Adrenal gland (tissue), 12 donors: ENCODE measurements around the gene CGGBP1. TPM values are rescaled to one million over a fixed set of nuclear protein-coding genes. Genes with fewer than 3 reads are reported as not detected.

ENCODE experiments used
- DNase-seq, 7 donors: peaks; one replicate each; pipeline ENCODE4 v3.0.0-alpha.2; 2019 to 2020
- H3K27ac ChIP-seq, 5 donors: fragments of 200-600 bp; sonication (generic) in 4 of 5; 1 replicate in 3 of 5; 2 replicates in 2 of 5; pipeline versions ENCODE4 v1.5.1 to v1.8.0; 2016 to 2020; ENCODE audit warnings: mild to moderate bottlenecking in 1 of 5
- H3K27me3 ChIP-seq: fragments of 200-600 bp; 2 replicates; pipeline ENCODE4 v1.8.0; 2021
- H3K36me3 ChIP-seq, 2 donors: fragments of 200-600 bp; replicated peaks in 1 of 2; 1 replicate in 1 of 2; 2 replicates in 1 of 2; pipeline versions ENCODE4 v1.5.1 to v1.8.0; 2018 to 2022
- H3K4me1 ChIP-seq, 2 donors: fragments of 200-600 bp; replicated peaks in 1 of 2; 1 replicate in 1 of 2; 2 replicates in 1 of 2; pipeline versions ENCODE4 v1.5.1 to v1.8.0; 2018 to 2021
- H3K4me3 ChIP-seq, 4 donors: fragments of 200-600 bp; sonication (generic) in 3 of 4; one replicate each; pipeline ENCODE4 v1.5.1; 2016 to 2018
- H3K9me3 ChIP-seq, 3 donors: fragments of 200-600 bp; sonication (generic) in 1 of 3; replicated peaks in 1 of 3; 1 replicate in 2 of 3; 2 replicates in 1 of 3; pipeline versions ENCODE4 v1.5.1 to v1.8.0; 2016 to 2021
- CTCF ChIP-seq, 6 experiments: fragments of 450-650 bp in 4 of 6; fragments of 200-600 bp in 2 of 6; sonication (generic) in 1 of 6; IDR thresholded peaks; 1 replicate in 5 of 6; 2 replicates in 1 of 6; pipeline versions ENCODE4 v1.5.1 to v1.8.0; 2016 to 2021; ENCODE audit warnings: antibody characterized with exemption in 6 of 6, mild to moderate bottlenecking in 2 of 6, moderate library complexity in 1 of 6
- POLR2A ChIP-seq, 2 donors: fragments of 450-650 bp; IDR thresholded peaks; one replicate each; pipeline ENCODE4 v1.6.1; 2017; ENCODE audit warnings: antibody characterized with exemption in 2 of 2, mild to moderate bottlenecking in 2 of 2, moderate library complexity in 1 of 2
- WGBS, 4 donors: extraction: QIAGEN DNeasy Blood & Tissue Kit in 2 of 4; methylation state at CpG; one replicate each; pipeline versions ENCODE4 v1.1.5 to v1.1.7; 2013 to 2017; 5-methylcytosine and 5-hydroxymethylcytosine counted together
- intact Hi-C, 2 donors: fragments of 100-400 bp; cut with DNase I; formaldehyde crosslinking; loops; one replicate each; pipeline versions ENCODE4 v1.14.1 to v1.15.0; 2022 to 2023
- polyA plus RNA-seq, 3 donors: library from polyadenylated mRNA; stranded (reverse); fragments of 200-250 nt in 2 of 3; fragments of 350-450 nt in 1 of 3; fragmentation: Illumina TruSeq in 1 of 3; extraction: RNeasy Lipid Tissue Mini Kit (QIAGEN cat#74804) in 1 of 3; gene quantifications; one replicate each; pipeline ENCODE4 v1.2.3, GENCODE V29; 2013 to 2014
- total RNA-seq, 9 donors: library from RNA; depleted of rRNA in 4 of 9; stranded (reverse); fragments of >200 nt in 4 of 9; fragments of 120-200 nt in 1 of 9; fragmentation: NEBNext Ultra II Directional in 1 of 9; extraction: Animal tissue kit (Norgen Biotek cat#: 25700) in 1 of 9; gene quantifications; one replicate each; pipeline versions ENCODE4 v1.1.0 to v1.2.4, GENCODE V29; 2013 to 2023
- donor health status: healthy with polysubstance abuse.
- donor health status: Bipolar disorder and iron deficiency.
- donor health status: DM: yes; HTN: yes; CAD: no.
- donor health status: DM: no; HTN: no; CAD: no.
- donor health status: DM: no; HTN: no; CAD: no.
- donor health status: DM: yes; HTN: yes; CAD: no.

CGGBP1 gene
- total and polyA plus RNA-seq, 12 donors, result 35.7 to 83.6 (median 55.0) TPM

GRCh38 chr3:88040529-88040928 is 18.3 kb downstream of the CGGBP1 start:
- no peaks in the 10 kb centered on the region for H3K36me3 ChIP-seq
- intact Hi-C loops, result no loop called here
- H3K9me3 ChIP-seq, result no peaks in the 10 kb centered on the region
- H3K4me3 ChIP-seq, result no peak overlapping the region
- WGBS, 4 donors, result 87 to 93% (median 88%) methylated on average over 4 of the region's 4 CpGs
- TF ChIP-seq CTCF (IDR thresholded peaks at IDR 0.05), result no peak
- TF ChIP-seq POLR2A (IDR thresholded peaks at IDR 0.05), result no peak
- no peaks in the 10 kb centered on the region for H3K27me3 ChIP-seq
- peaks cover 0 to 1% of the 10 kb centered on the region in 2 donors for H3K4me1 ChIP-seq
- no peak overlapping the region for H3K27ac ChIP-seq
- no peak for DNase-seq

DNA sequence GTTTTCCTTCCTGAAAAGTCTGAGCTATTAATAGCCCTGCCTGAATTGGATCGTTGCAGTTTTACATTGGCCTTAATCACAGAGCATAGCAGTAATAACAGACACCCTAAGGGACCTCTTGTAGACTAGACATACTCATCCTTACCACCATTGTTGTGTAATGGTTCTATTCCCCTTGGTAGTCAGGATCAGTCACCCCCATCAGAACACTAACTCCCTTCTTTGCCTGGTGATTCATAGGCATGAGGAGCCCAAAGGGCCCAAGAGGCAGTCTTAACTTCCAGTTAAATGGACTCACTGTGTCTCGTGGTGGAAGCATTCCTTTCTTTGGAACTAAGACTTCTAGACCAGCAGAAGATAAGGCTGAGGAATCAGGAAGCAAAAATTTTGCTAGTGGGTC is 20.2 kb downstream of the CGGBP1 start:
- intact Hi-C loops, result no loop called here
- WGBS, 4 donors, result 36 to 42% (median 38%) methylated on average over 2 of the region's 2 CpGs

DNA sequence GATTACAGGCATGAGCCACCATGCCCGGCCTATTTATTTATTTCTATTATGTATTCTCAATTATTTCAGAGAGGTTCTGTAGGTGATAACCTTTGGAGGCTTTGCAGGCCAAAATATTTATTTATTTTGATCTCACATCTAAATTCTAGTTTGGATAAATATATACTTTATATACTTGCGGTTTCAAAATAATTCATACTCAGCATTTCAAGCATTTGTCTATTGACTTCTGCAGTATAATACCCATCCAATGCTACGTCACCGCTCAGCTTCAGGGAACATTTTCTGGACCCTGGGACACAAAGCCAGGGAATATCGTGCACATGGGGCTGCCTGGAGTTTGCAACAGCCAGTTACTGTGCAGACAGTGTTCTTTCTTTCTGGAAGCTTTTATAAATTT is 22.6 kb downstream of the CGGBP1 start:
- Histone ChIP-seq H3K27me3 (no peaks in the 10 kb centered on the region), H3K27ac (no peak overlapping the region), H3K4me3 (no peak overlapping the region), H3K9me3 (no peaks in the 10 kb centered on the region), H3K4me1 (peaks cover 0 to 13% of the 10 kb centered on the region in 2 donors), H3K36me3 (no peaks in the 10 kb centered on the region)
- DNase-seq, result no peak
- 78 to 88% (median 84%) methylated on average over 5 of the region's 5 CpGs for WGBS, 4 donors
- TF ChIP-seq POLR2A (IDR thresholded peaks at IDR 0.05), result no peak
- TF ChIP-seq CTCF (IDR thresholded peaks at IDR 0.05), result no peak
- intact Hi-C loops, result no loop called here

More for the DNA sequence above, 20.2 kb downstream of the CGGBP1 start:
- H3K36me3 ChIP-seq, result no peaks in the 10 kb centered on the region
- H3K27me3 ChIP-seq, result no peaks in the 10 kb centered on the region
- H3K4me1 ChIP-seq, result no peaks in the 10 kb centered on the region
- no peak for DNase-seq
- no peak overlapping the region for H3K4me3 ChIP-seq
- TF ChIP-seq POLR2A (IDR thresholded peaks at IDR 0.05), result no peak
- no peak for TF ChIP-seq CTCF (IDR thresholded peaks at IDR 0.05)
- H3K27ac ChIP-seq, result no peak overlapping the region
- no peaks in the 10 kb centered on the region for H3K9me3 ChIP-seq

GRCh38 chr3:88034491-88035275 is 24.1 kb downstream of the CGGBP1 start:
- no peaks in the 10 kb centered on the region for H3K36me3 ChIP-seq
- H3K27ac ChIP-seq, result no peak overlapping the region
- H3K4me3 ChIP-seq, result no peak overlapping the region
- TF ChIP-seq POLR2A (IDR thresholded peaks at IDR 0.05), result no peak
- no peak for TF ChIP-seq CTCF (IDR thresholded peaks at IDR 0.05)
- no peaks in the 10 kb centered on the region for H3K9me3 ChIP-seq
- H3K27me3 ChIP-seq, result no peaks in the 10 kb centered on the region
- WGBS, 4 donors, result 77 to 91% (median 85%) methylated on average over 8 of the region's 8 CpGs
- DNase-seq, result no peak
- H3K4me1 ChIP-seq, result peaks cover 0 to 16% of the 10 kb centered on the region in 2 donors
- intact Hi-C loops, result no loop called here
